ENCODE measurements around the gene ITGB6.

- TF ChIP-seq KDM5A (IDR thresholded peaks at IDR 0.05) (no peak), CTCF (IDR thresholded peaks at IDR 0.05) (no peak), POLR2A (IDR thresholded peaks at IDR 0.05; ENCODE audit: low read length) (no peak), MAX (IDR thresholded peaks at IDR 0.05) (no peak), RARB (CRISPR knock-in tag; IDR thresholded peaks at IDR 0.05) (no peak), SMC3 (IDR thresholded peaks at IDR 0.05) (no peak), RCOR1 (IDR thresholded peaks at IDR 0.05; ENCODE audit: low read depth, low read length) (no peak), TP53 (CRISPR knock-in tag; IDR thresholded peaks at IDR 0.05) (no peak), SREBF2 (IDR thresholded peaks at IDR 0.05) (no peak), EP300 (IDR thresholded peaks at IDR 0.05) (no peak), RFX5 (IDR thresholded peaks at IDR 0.05) (no peak)
Measured at GRCh38 chr2:160169988-160170387, 30.1 kb downstream of the ITGB6 start.

All from A549 (cell line).